Lower lobe of right lung (tissue), 2 donors: ENCODE results near the gene SLC44A2. TPM values are rescaled to one million over a fixed set of nuclear protein-coding genes. Genes with fewer than 3 reads are reported as not detected.

Experiments
- ATAC-seq, 2 donors: fragments of 200-7000 bp; cut with Tn5 transposase; one replicate each; pipeline ENCODE4 v1.9.1; 2020 to 2022; ENCODE audit warnings: mild to moderate bottlenecking in 2 of 2, moderate library complexity in 2 of 2
- DNase-seq: peaks from one replicate; pipeline ENCODE4 v3.0.0-alpha.2; 2020
- H3K27ac ChIP-seq: fragments of 200-600 bp; one replicate; pipeline ENCODE4 v1.8.0; 2022
- H3K27me3 ChIP-seq: fragments of 200-600 bp; one replicate; pipeline ENCODE4 v1.8.0; 2022; ENCODE audit warnings: low read depth
- H3K36me3 ChIP-seq: fragments of 200-600 bp; one replicate; pipeline ENCODE4 v1.8.0; 2022; ENCODE audit warnings: mild to moderate bottlenecking
- H3K4me1 ChIP-seq: fragments of 200-600 bp; one replicate; pipeline ENCODE4 v1.8.0; 2022
- H3K4me3 ChIP-seq: fragments of 200-600 bp; one replicate; pipeline ENCODE4 v1.8.0; 2022; ENCODE audit warnings: mild to moderate bottlenecking
- H3K9me3 ChIP-seq: fragments of 200-600 bp; one replicate; pipeline ENCODE4 v1.8.0; 2022
- CTCF ChIP-seq: fragments of 200-600 bp; IDR thresholded peaks from one replicate; pipeline ENCODE4 v1.8.0; 2022; ENCODE audit warnings: antibody characterized with exemption, mild to moderate bottlenecking
- intact Hi-C: fragments of 100-400 bp; cut with DNase I; formaldehyde crosslinking; loops from one replicate; pipeline ENCODE4 v1.11.0; 2022
- total RNA-seq: library from RNA; stranded (reverse); fragmentation: NEBNext Ultra II Directional; extraction: Animal tissue kit (Norgen Biotek cat#: 25700); gene quantifications from one replicate; pipeline ENCODE4 v1.2.1, GENCODE V29; 2021
- donor health status: DM: no; HTN: yes; CAD: no; lungs with severe emphysema.

SLC44A2 gene
- total RNA-seq, 1 donor from 2014 or later, result 256 TPM

- H3K4me1 ChIP-seq, result peaks cover 6% of the 10 kb centered on the region
- intact Hi-C loops, result no loop called here
- no peaks in the 10 kb centered on the region for H3K27me3 ChIP-seq
- H3K9me3 ChIP-seq, result no peaks in the 10 kb centered on the region
- no peak for DNase-seq
- no peak overlapping the region for H3K4me3 ChIP-seq
- H3K36me3 ChIP-seq, result peaks cover 73% of the 10 kb centered on the region
- no peak overlapping the region for H3K27ac ChIP-seq
- no peak for ATAC-seq
- no peak for TF ChIP-seq CTCF
These were observed 65.0 kb downstream of the SLC44A2 start for GRCh38 chr19:10690341-10690781.

- intact Hi-C loops, result no loop called here
- no peak overlapping the region for H3K4me3 ChIP-seq
- peaks cover 16% of the 10 kb centered on the region for H3K4me1 ChIP-seq
- peaks cover 64% of the 10 kb centered on the region for H3K36me3 ChIP-seq
- TF ChIP-seq CTCF, result no peak
- no peaks in the 10 kb centered on the region for H3K9me3 ChIP-seq
- ATAC-seq (no peak), DNase-seq (no peak)
- no peaks in the 10 kb centered on the region for H3K27me3 ChIP-seq
- no peak overlapping the region for H3K27ac ChIP-seq
These were observed 66.0 kb downstream of the SLC44A2 start for GRCh38 chr19:10691178-10691881.

- no peak overlapping the region for H3K27ac ChIP-seq
- TF ChIP-seq CTCF, result no peak
- peaks cover 58% of the 10 kb centered on the region for H3K36me3 ChIP-seq
- H3K9me3 ChIP-seq, result no peaks in the 10 kb centered on the region
- no peaks in the 10 kb centered on the region for H3K27me3 ChIP-seq
- DNase-seq (no peak), ATAC-seq (no peak)
- intact Hi-C loops, result no loop called here
- H3K4me1 ChIP-seq, result peaks cover 16% of the 10 kb centered on the region
- H3K4me3 ChIP-seq, result no peak overlapping the region
These were observed 66.5 kb downstream of the SLC44A2 start for GRCh38 chr19:10691883-10692282.

- no peaks in the 10 kb centered on the region for H3K27me3 ChIP-seq
- ATAC-seq (no peak), DNase-seq (no peak)
- intact Hi-C loops, result no loop called here
- H3K27ac ChIP-seq, result no peak overlapping the region
- TF ChIP-seq CTCF, result no peak
- H3K36me3 ChIP-seq, result peaks cover 49% of the 10 kb centered on the region
- H3K4me3 ChIP-seq, result no peak overlapping the region
- H3K9me3 ChIP-seq, result no peaks in the 10 kb centered on the region
- peaks cover 16% of the 10 kb centered on the region for H3K4me1 ChIP-seq
These were observed 67.4 kb downstream of the SLC44A2 start for GRCh38 chr19:10692673-10693264.

Other genes with a start within 250 kb of the SLC44A2 start
- gene TYK2, start 245.0 kb upstream of the SLC44A2 start, total RNA-seq, result 164 TPM
- gene CDC37, start 222.0 kb upstream of the SLC44A2 start, total RNA-seq, result 154 TPM
- gene PDE4A, start 205.0 kb upstream of the SLC44A2 start, total RNA-seq, result 35.9 TPM
- 67.5 TPM for gene KEAP1, start 122.2 kb upstream of the SLC44A2 start, total RNA-seq
- gene S1PR5, start 108.1 kb upstream of the SLC44A2 start, total RNA-seq, result 2.4 TPM
- gene ATG4D, start 81.6 kb upstream of the SLC44A2 start, total RNA-seq, result 22.9 TPM
- gene KRI1, start 59.5 kb upstream of the SLC44A2 start, total RNA-seq, result 25.2 TPM
- 13.1 TPM for gene CDKN2D, start 56.6 kb upstream of the SLC44A2 start, total RNA-seq
- 36.9 TPM for gene AP1M2, start 38.2 kb upstream of the SLC44A2 start, total RNA-seq
- gene ILF3, start 28.8 kb downstream of the SLC44A2 start, total RNA-seq, result 175 TPM
- gene QTRT1, start 75.9 kb downstream of the SLC44A2 start, total RNA-seq, result 29.7 TPM
- 282 TPM for gene DNM2, start 92.5 kb downstream of the SLC44A2 start, total RNA-seq
- gene TMED1, start 210.7 kb downstream of the SLC44A2 start, total RNA-seq, result 23.5 TPM
- gene C19orf38, start 222.9 kb downstream of the SLC44A2 start, total RNA-seq, result 11.7 TPM
- 27.5 TPM for gene CARM1, start 246.0 kb downstream of the SLC44A2 start, total RNA-seq